22Rv1 (cell line): ENCODE data around the gene EML4.

ENCODE experiments used
- H3K27ac ChIP-seq: fragments of 450-650 bp; 2 replicates; pipeline ENCODE4 v1.5.1; 2017
- ZFX ChIP-seq: fragments of 450-650 bp; IDR thresholded peaks from 2 replicates; pipeline ENCODE4 v1.6.1; 2017; ENCODE audit warnings: antibody characterized with exemption, borderline replicate concordance
- TF ChIP-seq, protein P1 (sequence below): fragments of 450-650 bp; IDR thresholded peaks from 2 replicates; pipeline ENCODE4 v1.5.1; 2017; ENCODE audit warnings: mild to moderate bottlenecking

EML4 gene

GRCh38 chr2:42288811-42289210 lies 119.7 kb downstream of the EML4 start:
- H3K27ac ChIP-seq: no peak overlapping the region
- no peak for TF ChIP-seq ZFX

DNA sequence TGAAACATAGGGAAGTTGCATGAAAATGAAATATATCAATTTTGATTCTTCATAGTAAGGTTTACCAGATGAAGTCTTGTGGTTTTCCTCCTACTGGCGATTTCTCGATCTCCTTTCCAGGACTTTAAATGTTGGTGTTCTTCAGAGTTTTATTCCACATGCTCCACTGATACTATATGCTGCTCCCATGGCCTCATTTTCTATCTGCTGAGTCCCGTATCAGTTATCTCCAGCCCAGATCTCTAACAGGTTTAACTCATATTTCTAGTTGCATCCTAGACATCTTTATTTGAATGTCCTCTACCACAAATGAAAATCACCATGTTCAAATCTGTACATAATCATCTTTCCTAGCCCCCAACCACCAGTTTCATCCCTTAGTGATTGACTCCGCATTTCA lies 120.1 kb downstream of the EML4 start:
- TF ChIP-seq, protein P1, sequence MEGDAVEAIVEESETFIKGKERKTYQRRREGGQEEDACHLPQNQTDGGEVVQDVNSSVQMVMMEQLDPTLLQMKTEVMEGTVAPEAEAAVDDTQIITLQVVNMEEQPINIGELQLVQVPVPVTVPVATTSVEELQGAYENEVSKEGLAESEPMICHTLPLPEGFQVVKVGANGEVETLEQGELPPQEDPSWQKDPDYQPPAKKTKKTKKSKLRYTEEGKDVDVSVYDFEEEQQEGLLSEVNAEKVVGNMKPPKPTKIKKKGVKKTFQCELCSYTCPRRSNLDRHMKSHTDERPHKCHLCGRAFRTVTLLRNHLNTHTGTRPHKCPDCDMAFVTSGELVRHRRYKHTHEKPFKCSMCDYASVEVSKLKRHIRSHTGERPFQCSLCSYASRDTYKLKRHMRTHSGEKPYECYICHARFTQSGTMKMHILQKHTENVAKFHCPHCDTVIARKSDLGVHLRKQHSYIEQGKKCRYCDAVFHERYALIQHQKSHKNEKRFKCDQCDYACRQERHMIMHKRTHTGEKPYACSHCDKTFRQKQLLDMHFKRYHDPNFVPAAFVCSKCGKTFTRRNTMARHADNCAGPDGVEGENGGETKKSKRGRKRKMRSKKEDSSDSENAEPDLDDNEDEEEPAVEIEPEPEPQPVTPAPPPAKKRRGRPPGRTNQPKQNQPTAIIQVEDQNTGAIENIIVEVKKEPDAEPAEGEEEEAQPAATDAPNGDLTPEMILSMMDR: no peak
- TF ChIP-seq ZFX: no peak

GRCh38 chr2:42290005-42290404 lies 120.9 kb downstream of the EML4 start:
- TF ChIP-seq, protein P1: no peak
- TF ChIP-seq ZFX: no peak
- no peak overlapping the region for H3K27ac ChIP-seq

More for the DNA sequence above, 120.1 kb downstream of the EML4 start:
- H3K27ac ChIP-seq: no peak overlapping the region

GRCh38 chr2:42293019-42293418 lies 123.9 kb downstream of the EML4 start:
- TF ChIP-seq, protein P1: no peak
- TF ChIP-seq ZFX: no peak

DNA sequence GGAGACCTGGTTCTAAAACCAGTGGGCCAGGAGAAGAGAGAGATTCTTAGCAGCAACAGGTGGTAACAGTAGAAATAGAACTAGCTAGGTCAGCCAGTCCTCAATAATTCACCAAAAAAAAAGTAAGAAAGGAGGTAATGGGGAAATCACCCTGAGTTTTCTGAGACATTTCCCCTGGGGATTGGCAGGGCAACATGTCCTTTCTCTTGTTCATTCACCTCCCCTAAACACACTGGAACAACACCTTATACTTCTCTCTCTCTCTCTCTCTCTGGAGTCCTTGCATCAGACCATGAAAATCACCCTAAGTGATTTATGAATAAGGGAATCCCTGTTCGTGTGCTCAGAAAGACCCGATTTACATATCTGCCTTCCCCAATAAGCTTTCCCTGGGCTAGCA lies 127.1 kb downstream of the EML4 start:
- H3K27ac ChIP-seq: no peak overlapping the region
- no peak for TF ChIP-seq ZFX
- TF ChIP-seq, protein P1: no peak

More at GRCh38 chr2:42293019-42293418, 123.9 kb downstream of the EML4 start:
- H3K27ac ChIP-seq: no peak overlapping the region

DNA sequence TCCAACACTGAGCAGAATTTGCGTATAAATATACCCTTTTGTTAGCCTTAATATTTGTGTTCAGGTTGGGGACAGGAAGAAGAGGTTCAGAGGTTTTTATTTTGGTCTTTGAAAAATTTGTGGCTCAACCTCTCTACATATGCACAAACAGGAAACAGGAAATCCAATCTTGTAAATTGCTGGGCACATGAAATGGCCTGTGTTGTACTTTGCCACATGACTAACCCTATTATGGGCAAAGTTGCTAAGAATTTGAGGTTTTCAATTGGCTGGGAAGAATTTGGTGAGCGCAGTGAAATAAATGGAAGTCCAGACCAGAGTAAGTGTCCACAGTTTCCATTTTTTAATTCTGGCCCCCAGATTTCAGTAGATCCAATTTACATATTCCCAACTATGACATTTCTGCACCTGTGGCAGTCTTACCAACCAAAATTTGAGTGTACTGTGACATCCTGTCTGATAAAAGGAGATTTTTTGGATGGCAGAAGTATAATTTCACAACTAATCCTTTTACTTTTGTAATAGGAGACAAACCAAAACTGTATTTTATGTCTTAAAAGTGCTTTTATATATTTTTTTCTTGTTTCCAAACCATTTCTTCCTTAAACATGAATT lies 128.3 kb downstream of the EML4 start:
- no peak overlapping the region for H3K27ac ChIP-seq
- TF ChIP-seq ZFX: no peak
- TF ChIP-seq, protein P1: no peak

- H3K27ac ChIP-seq: no peak overlapping the region
- no peak for TF ChIP-seq ZFX
- TF ChIP-seq, protein P1: no peak
Observed at GRCh38 chr2:42298132-42298531, 129.0 kb downstream of the EML4 start.
